Mesothelial cell of epicardium (in vitro differentiated cells): ENCODE results near the gene KCNJ4. TPM values are rescaled to one million over a fixed set of nuclear protein-coding genes. Genes with fewer than 3 reads are reported as not detected.

Experiments
- DNase-seq, 2 experiments: peaks; one replicate each; pipeline ENCODE4 v3.0.0; 2021; ENCODE audit warnings: low spot score in 2 of 2; ENCODE audit not compliant: unreplicated experiment in 2 of 2
- H3K27ac Mint-ChIP-seq: 2 replicates; pipeline ENCODE4 v1.8.0; 2021; ENCODE audit warnings: mixed read lengths
- H3K27me3 Mint-ChIP-seq: 2 replicates; pipeline ENCODE4 v1.8.0; 2021; ENCODE audit warnings: low read depth, mixed read lengths
- H3K36me3 Mint-ChIP-seq: 2 replicates; pipeline ENCODE4 v1.8.0; 2021; ENCODE audit warnings: mixed read lengths
- H3K4me1 Mint-ChIP-seq: 2 replicates; pipeline ENCODE4 v1.8.0; 2021; ENCODE audit warnings: mixed read lengths
- H3K4me3 Mint-ChIP-seq: 2 replicates; pipeline ENCODE4 v1.8.0; 2021; ENCODE audit warnings: mild to moderate bottlenecking, moderate library complexity, mixed read lengths
- H3K9me3 Mint-ChIP-seq: 2 replicates; pipeline ENCODE4 v1.8.0; 2021; ENCODE audit warnings: mixed read lengths
- total RNA-seq: library from RNA; stranded (reverse); gene quantifications from 3 replicates; pipeline ENCODE4 v1.2.1, GENCODE V29; 2021
- TF ChIP-seq, protein P1 (sequence below): fragments of 200-600 bp; sonication (generic); IDR thresholded peaks from one replicate; pipeline ENCODE4 v1.5.0; 2021; ENCODE audit warnings: antibody characterized with exemption; ENCODE audit not compliant: unreplicated experiment

The KCNJ4 gene
- total RNA-seq, 1 donor from 2014 or later, result 2.6 TPM

GRCh38 chr22:38426628-38427027 lies 28.4 kb downstream of the KCNJ4 start:
- Mint-ChIP-seq H3K27ac (no peak overlapping the region), H3K4me1 (peaks cover 14% of the 10 kb centered on the region), H3K36me3 (no peaks in the 10 kb centered on the region), H3K27me3 (no peaks in the 10 kb centered on the region), H3K9me3 (no peaks in the 10 kb centered on the region), H3K4me3 (no peak overlapping the region)
- TF ChIP-seq, protein P1, sequence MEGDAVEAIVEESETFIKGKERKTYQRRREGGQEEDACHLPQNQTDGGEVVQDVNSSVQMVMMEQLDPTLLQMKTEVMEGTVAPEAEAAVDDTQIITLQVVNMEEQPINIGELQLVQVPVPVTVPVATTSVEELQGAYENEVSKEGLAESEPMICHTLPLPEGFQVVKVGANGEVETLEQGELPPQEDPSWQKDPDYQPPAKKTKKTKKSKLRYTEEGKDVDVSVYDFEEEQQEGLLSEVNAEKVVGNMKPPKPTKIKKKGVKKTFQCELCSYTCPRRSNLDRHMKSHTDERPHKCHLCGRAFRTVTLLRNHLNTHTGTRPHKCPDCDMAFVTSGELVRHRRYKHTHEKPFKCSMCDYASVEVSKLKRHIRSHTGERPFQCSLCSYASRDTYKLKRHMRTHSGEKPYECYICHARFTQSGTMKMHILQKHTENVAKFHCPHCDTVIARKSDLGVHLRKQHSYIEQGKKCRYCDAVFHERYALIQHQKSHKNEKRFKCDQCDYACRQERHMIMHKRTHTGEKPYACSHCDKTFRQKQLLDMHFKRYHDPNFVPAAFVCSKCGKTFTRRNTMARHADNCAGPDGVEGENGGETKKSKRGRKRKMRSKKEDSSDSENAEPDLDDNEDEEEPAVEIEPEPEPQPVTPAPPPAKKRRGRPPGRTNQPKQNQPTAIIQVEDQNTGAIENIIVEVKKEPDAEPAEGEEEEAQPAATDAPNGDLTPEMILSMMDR, result no peak
- DNase-seq, result no peak

- Mint-ChIP-seq H3K27ac (no peak overlapping the region), H3K36me3 (no peaks in the 10 kb centered on the region)
- TF ChIP-seq, protein P1, result no peak
These were observed 30.4 kb downstream of the KCNJ4 start for GRCh38 chr22:38424525-38425080.

DNA sequence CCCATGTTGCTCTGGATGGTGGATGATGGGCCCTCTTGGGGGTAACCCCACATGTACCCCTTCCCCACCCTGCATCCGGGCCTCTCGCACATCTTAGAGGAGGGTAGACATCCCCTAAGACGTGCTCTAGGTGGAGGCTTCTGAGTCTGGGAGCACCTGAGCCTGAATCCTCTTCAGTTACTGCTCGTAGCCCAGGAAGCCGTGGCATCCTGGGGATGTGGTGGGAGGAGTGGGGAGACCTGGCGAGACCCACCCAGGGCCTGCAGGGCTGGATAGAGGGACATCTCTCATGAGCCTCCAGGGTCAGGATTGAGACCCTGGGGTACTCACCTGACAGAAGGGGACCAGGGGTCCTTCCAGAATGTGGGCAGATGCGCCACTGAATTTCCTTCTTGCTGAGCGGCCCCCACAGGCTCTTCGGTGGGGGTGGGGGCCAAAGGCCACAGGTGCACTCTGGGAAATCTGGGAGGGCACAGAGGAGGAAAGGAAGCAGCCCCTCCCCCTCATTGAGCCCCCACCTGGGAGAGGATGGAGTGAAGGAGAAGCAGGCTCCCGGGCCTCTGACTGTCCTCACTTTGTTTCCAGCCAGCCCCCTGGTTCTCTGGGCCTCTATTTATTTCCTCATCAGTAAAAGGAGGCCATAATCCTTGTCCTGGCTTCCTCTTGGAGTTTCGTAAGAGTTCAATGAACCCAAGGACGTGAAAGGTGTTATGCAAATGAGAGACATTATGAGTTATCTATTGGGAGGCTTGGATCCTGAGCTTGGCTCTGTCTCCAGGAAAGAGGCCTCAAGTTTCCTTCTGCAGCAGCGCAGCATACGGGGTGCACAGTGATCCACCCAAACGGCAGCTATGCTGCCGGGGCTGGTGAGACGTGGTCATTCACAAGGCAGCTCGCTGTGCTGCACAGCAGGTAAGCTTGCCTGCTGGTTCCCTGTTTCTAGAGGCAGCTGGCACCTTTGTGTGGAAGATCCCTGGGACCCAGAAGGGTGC lies 31.2 kb downstream of the KCNJ4 start:
- H3K4me3 Mint-ChIP-seq, result no peak overlapping the region
- H3K27ac Mint-ChIP-seq, result no peak overlapping the region
- H3K36me3 Mint-ChIP-seq, result no peaks in the 10 kb centered on the region
- no peaks in the 10 kb centered on the region for H3K9me3 Mint-ChIP-seq
- H3K27me3 Mint-ChIP-seq, result no peaks in the 10 kb centered on the region
- DNase-seq, result no peak
- TF ChIP-seq, protein P1, result no peak
- H3K4me1 Mint-ChIP-seq, result peaks cover 12% of the 10 kb centered on the region

More at GRCh38 chr22:38424525-38425080, 30.4 kb downstream of the KCNJ4 start:
- no peak for DNase-seq
- H3K27me3 Mint-ChIP-seq, result no peaks in the 10 kb centered on the region
- no peak overlapping the region for H3K4me3 Mint-ChIP-seq
- H3K9me3 Mint-ChIP-seq, result no peaks in the 10 kb centered on the region
- peaks cover 14% of the 10 kb centered on the region for H3K4me1 Mint-ChIP-seq

- H3K27ac Mint-ChIP-seq, result peak overlapping the region; percentile 90
- H3K36me3 Mint-ChIP-seq, result no peaks in the 10 kb centered on the region
- H3K4me3 Mint-ChIP-seq, result no peak overlapping the region
- TF ChIP-seq, protein P1, result no peak
- peaks cover 12% of the 10 kb centered on the region for H3K4me1 Mint-ChIP-seq
- DNase-seq, result peak in 1 of 2 experiments; percentile 54
- H3K9me3 Mint-ChIP-seq, result no peaks in the 10 kb centered on the region
- no peaks in the 10 kb centered on the region for H3K27me3 Mint-ChIP-seq
These were observed 32.1 kb downstream of the KCNJ4 start for GRCh38 chr22:38422611-38423511.

GRCh38 chr22:38420734-38421133 lies 34.3 kb downstream of the KCNJ4 start:
- TF ChIP-seq, protein P1, result no peak
- Mint-ChIP-seq H3K4me3 (no peak overlapping the region), H3K4me1 (peaks cover 12% of the 10 kb centered on the region), H3K27ac (no peak overlapping the region), H3K27me3 (no peaks in the 10 kb centered on the region), H3K9me3 (no peaks in the 10 kb centered on the region), H3K36me3 (no peaks in the 10 kb centered on the region)
- no peak for DNase-seq
